GM21423 (cell line): ENCODE measurements around the gene TFPI2.

ENCODE experiments used
- ATAC-seq: cut with Tn5 transposase; IDR thresholded peaks from one replicate; pipeline ENCODE4 v1.9.1; 2021; ENCODE audit warnings: mild to moderate bottlenecking, moderate library complexity; ENCODE audit not compliant: unreplicated experiment

TFPI2 gene

DNA sequence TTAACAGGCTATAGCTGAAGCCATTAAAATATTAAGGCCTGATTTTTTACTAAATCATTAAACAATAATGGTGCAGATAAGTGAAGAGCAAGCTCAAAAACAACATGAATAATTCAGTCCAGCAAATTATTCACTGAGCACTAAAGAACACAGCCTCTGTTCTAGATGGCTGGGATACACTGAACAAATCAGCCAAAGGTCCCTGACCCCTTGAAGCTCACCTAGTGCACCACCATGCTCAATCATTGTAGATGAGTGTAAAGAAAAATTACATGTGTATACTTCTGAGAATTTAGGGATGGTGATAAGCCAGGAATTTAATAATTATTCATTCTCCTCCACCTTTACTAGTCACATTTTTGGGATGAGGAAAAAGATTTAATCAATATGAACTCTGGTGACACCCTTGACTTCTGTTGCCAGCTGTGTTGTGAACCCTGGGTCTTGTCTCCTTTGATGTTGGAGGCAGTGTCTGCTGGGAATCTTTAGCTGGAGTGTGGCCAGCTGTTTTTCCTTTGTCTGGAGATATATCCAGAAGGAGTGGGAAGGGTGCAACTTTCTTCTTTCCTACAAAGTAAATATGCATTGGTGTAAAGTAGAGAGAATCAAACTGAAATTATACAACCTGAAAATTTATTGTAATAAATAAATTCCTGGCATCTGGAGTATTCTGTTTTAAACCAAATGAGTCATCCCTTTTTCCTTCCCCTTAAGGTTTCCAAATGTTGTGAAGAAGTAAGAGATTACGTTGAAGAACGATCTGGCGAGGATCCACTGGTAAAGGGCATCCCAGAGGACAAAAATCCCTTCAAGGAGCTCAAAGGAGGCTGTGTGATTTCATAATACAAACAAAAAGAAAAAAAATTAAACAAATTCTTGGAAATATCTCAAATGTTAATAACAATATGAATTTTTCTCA is 19.8 kb upstream of the TFPI2 start:
- no peak for ATAC-seq

GRCh38 chr7:93906267-93906666 is 15.7 kb upstream of the TFPI2 start, which contains the start of gene GNGT1:
Gene GNGT1 (plus strand): TSS chr7:93906567. CDS start chr7:93906747, 180 bp downstream.
- no peak for ATAC-seq

DNA sequence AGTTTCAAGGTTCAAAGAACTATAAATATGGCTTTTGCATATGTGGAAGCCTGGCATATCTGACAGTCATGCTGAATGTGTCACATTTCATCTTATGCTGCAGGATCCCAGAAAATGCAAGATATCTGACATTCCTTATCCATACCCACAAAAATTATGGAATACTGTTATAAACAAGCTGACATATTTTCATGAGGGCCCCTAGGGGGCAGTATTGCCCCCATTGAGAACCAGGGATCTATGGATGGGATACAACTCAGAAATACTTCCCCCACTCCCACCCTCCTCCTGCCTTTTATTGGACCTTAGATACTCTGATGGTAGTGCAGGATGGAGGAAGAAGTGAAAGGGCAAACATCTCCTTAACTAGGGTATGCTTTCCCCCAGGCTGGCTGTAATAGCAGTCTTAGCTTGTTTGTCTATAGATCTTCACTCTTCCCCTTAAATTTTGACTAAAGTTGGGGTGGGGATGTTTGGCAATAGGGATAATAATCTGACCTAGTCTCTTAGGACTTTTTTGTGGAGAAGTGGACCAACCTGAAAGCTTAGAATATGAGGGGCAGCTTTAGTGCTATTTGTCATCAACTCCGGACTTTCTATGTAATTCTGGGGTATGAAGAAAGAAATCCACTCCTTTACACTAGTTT is 12.3 kb upstream of the TFPI2 start:
- ATAC-seq: no peak

DNA sequence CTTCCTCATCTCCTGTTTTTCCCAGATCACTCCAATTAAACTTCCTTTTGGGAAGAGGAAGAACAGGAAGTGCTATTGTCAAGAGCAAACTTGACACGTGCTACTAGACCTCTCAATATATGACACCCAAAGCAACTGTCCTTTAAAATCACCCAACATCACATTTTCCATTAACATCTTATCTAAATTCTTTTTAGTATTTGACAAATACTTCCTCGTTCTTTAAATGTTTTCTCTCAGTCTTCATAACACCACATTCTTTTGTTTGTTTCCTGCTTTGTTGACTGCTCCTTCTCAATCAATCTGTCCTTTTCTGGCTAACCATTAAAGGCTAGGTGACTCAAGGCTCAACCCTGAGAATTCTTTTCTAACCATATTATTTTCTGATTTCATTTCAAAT is 7.1 kb upstream of the TFPI2 start:
- no peak for ATAC-seq

DNA sequence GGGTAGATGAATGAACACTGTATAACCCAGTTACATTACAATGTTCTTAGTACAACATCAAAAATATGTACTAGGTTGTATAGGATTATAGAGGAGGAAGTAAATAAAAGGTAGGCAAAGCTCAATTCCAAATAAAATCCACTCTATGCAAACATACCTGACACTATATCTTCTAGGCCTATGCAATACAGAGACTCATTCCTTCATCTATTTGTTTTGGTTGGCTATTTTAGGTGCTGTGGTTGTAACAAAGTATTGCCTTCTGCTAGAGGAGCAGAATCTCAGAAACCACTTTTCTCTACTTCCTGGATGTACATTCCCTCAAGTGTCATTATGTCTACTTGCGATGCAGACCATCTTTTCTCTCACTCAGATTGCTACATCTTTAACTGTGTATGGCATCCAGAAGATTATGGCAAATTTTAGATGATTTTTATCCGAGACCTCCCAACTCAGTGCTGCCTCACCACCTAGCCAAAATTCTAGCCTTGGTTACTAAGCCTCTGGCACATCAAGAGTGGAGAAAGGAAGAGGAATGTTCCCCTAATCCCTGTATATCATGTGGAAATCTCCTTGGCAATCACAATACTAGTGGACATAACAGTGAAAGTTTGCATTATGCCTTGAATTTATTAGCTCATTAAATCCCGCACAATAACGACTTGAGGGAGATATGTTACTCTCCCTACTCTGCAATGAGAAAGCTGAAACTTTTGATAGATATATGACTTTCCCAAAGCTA is 5.5 kb upstream of the TFPI2 start:
- no peak for ATAC-seq

GRCh38 chr7:93894966-93895640 is 4.5 kb upstream of the TFPI2 start:
- ATAC-seq: no peak

GRCh38 chr7:93894426-93894825 is 3.9 kb upstream of the TFPI2 start:
- no peak for ATAC-seq

GRCh38 chr7:93890041-93890463 is 501 bp downstream of the TFPI2 start:
- ATAC-seq: peak; percentile 81

DNA sequence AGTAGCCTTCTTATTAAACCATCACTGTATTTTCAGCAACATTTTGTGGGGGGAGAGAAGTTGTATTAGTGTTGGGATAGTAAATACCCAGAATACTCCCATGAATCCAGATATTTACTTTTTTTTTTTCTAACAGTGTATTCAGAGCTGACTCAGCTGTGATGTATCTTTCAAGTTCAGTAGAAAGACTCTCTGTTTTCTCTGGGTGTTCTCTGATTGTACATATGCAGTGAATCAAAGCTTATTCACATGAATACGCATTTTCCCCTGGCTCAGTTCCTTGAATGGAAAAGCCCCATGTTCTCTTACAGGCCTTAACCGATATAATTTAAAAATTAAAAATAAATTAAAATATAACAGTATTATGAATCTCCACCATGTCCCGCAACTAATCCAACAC is 1.3 kb downstream of the TFPI2 start:
- ATAC-seq: no peak

GRCh38 chr7:93884541-93884940 is 6.0 kb downstream of the TFPI2 start:
- no peak for ATAC-seq

DNA sequence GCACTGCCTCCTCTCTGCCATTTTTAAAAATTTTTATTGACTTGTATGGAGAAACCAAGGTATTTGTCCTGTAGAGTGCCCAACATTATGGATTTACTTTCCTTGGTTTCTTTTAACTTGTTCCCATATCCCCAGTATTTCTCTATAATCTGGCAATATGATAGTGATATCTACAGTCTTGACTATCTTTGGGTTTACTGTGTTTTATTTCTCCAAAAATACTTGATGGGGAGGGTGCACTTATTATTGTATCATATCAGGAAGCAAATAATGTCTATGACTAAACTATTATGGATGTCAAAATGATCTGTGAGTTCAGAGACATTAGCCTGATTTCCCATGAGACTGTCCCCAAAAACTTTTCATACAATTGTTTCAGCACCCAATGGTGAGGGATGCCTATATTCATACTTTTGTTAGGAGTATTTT is 6.6 kb downstream of the TFPI2 start:
- no peak for ATAC-seq

GRCh38 chr7:93883078-93883916 is 7.3 kb downstream of the TFPI2 start:
- ATAC-seq: no peak

- ATAC-seq: no peak
Measured at GRCh38 chr7:93882468-93882867, 8.1 kb downstream of the TFPI2 start.

DNA sequence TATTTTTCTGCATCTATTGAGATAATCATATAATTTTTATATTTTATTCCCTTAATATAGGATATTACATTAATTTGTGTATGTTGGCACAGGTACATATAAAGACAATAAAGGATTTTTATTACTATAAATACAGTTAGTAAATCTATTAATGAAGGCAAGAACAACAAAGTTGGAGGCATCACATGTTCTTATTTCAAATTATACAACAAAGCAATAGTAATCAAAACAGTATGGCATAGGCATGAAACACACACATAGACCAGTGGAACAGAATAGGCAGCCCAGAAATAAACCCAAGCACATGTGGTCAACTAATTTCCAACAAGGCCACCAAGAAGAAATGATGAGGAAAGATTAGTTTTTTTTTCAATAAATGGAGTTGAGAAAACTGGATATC is 11.2 kb downstream of the TFPI2 start:
- no peak for ATAC-seq

DNA sequence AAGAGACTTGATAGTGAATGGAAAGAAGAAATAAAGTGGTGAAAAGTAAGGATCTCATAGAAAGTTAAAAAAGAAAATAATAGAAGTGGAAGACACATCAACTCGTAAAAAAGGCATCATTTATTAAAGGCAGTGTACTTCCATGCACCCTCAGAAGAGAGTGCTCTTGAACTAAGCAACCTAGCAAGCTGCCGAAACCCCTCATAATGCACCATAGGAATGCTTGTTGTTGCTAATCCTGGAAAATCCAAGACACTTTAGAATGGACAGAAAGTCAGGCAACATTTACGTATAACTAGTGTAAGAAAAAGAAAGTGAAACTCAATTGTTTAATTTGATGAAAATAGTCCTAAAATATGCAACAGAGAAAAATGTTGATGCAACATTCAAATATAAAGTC is 12.8 kb downstream of the TFPI2 start:
- no peak for ATAC-seq

- ATAC-seq: no peak
Measured at GRCh38 chr7:93873998-93874574, 16.5 kb downstream of the TFPI2 start.

- no peak for ATAC-seq
Measured at GRCh38 chr7:93866886-93867285, 23.7 kb downstream of the TFPI2 start.

DNA sequence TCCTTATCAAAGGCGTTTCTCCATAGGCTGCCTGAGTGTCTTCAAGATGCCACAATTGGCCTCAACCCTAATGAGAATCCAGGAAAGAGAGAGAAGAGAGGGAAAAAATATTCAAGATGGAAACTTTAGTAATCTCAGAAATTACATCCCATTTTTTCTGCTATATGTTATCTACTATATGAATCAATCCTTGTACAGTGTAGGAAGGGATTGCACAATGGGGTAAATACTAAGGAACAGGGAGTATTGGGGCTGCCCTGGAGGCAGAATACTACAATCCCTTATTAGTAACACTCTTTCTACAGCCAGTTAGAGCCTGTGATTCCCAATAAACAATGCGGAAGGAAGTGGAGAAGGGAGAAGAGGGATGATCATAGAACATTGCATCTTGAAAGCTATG is 27.9 kb downstream of the TFPI2 start:
- no peak for ATAC-seq

- ATAC-seq: no peak
Measured at GRCh38 chr7:93861325-93861949, 29.1 kb downstream of the TFPI2 start.
